Activated naive CD8-positive, alpha-beta T cell (primary cell): ENCODE data around the gene SLC51B.
A peak's percentile ranks its signal among the peaks of the same experiment; 100 is the strongest.

ENCODE experiments used
- H3K27ac Mint-ChIP-seq: one replicate; pipeline ENCODE4 v1.8.0; 2021; ENCODE audit warnings: mixed read lengths
- H3K27me3 Mint-ChIP-seq: one replicate; pipeline ENCODE4 v1.8.0; 2021; ENCODE audit warnings: mixed read lengths
- H3K36me3 Mint-ChIP-seq: one replicate; pipeline ENCODE4 v1.8.0; 2021; ENCODE audit warnings: mixed read lengths
- H3K4me1 Mint-ChIP-seq: one replicate; pipeline ENCODE4 v1.8.0; 2021; ENCODE audit warnings: low read depth, mixed read lengths
- H3K4me3 Mint-ChIP-seq: one replicate; pipeline ENCODE4 v1.8.0; 2021; ENCODE audit warnings: mild to moderate bottlenecking, mixed read lengths
- H3K9me3 Mint-ChIP-seq: one replicate; pipeline ENCODE4 v1.8.0; 2021; ENCODE audit warnings: low read depth, mixed read lengths

Gene SLC51B

DNA sequence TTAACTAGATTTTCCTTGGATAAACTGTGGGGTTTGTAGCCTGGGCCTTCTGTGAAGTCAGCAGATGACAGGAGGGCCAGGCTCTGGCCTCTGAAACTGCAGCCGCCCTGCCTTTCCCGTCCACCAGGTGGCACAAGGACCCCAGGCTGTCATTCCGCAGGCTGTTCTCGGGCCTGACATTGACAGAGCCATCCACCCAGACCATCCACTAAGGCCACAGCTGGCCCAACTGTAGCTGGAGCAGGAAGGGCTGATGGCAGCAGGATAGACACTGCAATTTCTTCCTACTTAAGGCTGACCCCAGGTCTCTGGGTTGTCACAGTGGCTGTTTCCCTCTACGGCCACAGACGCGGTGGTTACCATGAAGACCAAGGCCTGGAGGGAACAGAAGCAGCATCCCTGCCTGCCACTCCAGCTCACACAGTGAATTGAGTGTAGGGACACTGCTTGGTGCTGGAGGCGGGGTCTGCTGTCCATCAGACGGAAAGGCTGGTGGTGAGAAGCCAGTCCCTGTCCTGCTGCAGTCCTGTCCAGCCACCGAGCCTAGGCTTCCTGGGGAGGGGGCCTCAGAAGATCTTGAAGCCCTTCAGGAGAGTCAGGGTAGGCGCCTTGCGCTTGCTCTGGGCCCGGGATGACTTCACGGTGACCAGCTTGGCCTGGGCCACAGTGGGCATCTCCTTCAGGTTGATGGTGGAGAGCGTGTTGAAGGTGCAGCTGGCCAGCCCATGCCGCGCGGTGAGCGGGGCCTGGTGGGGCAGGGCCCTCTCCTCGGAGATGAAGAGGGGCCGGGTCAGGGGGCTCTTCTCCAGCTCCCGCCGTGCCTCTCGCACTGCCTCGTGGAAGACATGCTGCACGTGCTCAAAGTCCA, 9.4 kb downstream of the SLC51B start:
- peaks cover 4% of the 10 kb centered on the region for H3K4me1 Mint-ChIP-seq
- H3K27ac Mint-ChIP-seq = no peak overlapping the region
- no peaks in the 10 kb centered on the region for H3K27me3 Mint-ChIP-seq
- no peaks in the 10 kb centered on the region for H3K36me3 Mint-ChIP-seq
- H3K9me3 Mint-ChIP-seq = no peaks in the 10 kb centered on the region
- no peak overlapping the region for H3K4me3 Mint-ChIP-seq

DNA sequence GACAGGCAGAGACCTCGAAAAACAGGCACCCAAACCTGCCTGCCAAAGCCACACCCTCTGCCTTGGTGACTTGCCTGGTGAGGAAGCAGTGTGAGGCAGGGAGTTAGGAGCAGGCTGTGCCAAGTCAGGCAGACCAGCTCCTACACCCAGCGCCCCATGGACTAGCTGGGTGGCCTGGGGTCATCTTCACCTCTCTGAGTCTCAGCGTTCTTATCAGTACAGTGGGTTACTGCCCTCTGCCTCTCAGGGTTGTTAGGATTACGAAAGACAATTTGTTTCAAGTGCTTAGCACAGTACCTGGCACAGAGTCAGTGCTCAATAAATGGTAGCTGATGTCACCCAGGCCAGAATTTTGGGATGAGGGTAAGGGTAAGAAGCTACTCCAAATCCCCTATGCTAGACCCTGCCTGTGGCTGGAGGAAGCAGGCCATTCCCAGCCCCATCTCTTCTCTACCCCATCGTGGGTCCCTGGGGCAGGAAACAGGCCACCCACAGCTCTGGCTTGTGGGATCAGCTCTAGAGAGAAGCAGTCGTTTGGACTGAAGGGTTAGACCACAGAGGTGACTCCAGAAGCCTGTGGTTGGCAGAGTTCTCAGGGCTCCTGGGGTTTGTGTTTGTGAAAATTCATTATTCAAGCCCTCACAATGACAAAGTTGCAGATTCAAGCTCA, 10.1 kb downstream of the SLC51B start:
- Mint-ChIP-seq H3K36me3 (no peaks in the 10 kb centered on the region), H3K27ac (no peak overlapping the region), H3K4me3 (no peak overlapping the region), H3K9me3 (no peaks in the 10 kb centered on the region), H3K27me3 (no peaks in the 10 kb centered on the region), H3K4me1 (no peaks in the 10 kb centered on the region)

GRCh38 chr15:65056106-65056505, 10.9 kb downstream of the SLC51B start:
- no peaks in the 10 kb centered on the region for H3K36me3 Mint-ChIP-seq
- H3K9me3 Mint-ChIP-seq = no peaks in the 10 kb centered on the region
- H3K4me1 Mint-ChIP-seq = no peaks in the 10 kb centered on the region
- H3K27me3 Mint-ChIP-seq = no peaks in the 10 kb centered on the region
- H3K27ac Mint-ChIP-seq = no peak overlapping the region
- no peak overlapping the region for H3K4me3 Mint-ChIP-seq

- Mint-ChIP-seq H3K9me3 (no peaks in the 10 kb centered on the region), H3K27me3 (no peaks in the 10 kb centered on the region), H3K4me3 (no peak overlapping the region), H3K27ac (no peak overlapping the region), H3K4me1 (no peaks in the 10 kb centered on the region), H3K36me3 (no peaks in the 10 kb centered on the region)
These were observed 11.8 kb downstream of the SLC51B start for GRCh38 chr15:65056868-65057548.

DNA sequence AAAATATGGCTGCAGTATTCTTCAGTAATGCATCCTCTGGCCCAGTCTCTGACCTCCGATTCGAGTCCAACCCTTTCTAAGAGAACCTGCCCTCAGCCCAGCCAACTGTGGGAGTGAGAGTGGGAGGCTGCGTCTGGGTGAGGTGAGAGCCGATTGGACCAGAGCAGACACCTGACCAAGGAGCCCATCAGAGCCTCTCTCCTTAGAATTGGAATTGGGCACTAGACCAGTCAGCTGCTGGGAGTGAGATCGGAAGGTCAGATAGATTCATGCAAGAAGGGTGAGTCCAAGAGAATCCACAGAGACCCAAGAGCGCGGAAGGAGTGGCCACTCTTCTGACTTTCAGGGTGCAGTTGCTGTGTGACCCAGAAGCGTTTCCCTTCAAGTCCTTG, 12.4 kb downstream of the SLC51B start:
- H3K27ac Mint-ChIP-seq = no peak overlapping the region
- no peaks in the 10 kb centered on the region for H3K9me3 Mint-ChIP-seq
- no peak overlapping the region for H3K4me3 Mint-ChIP-seq
- no peaks in the 10 kb centered on the region for H3K4me1 Mint-ChIP-seq
- H3K27me3 Mint-ChIP-seq = no peaks in the 10 kb centered on the region
- H3K36me3 Mint-ChIP-seq = no peaks in the 10 kb centered on the region

DNA sequence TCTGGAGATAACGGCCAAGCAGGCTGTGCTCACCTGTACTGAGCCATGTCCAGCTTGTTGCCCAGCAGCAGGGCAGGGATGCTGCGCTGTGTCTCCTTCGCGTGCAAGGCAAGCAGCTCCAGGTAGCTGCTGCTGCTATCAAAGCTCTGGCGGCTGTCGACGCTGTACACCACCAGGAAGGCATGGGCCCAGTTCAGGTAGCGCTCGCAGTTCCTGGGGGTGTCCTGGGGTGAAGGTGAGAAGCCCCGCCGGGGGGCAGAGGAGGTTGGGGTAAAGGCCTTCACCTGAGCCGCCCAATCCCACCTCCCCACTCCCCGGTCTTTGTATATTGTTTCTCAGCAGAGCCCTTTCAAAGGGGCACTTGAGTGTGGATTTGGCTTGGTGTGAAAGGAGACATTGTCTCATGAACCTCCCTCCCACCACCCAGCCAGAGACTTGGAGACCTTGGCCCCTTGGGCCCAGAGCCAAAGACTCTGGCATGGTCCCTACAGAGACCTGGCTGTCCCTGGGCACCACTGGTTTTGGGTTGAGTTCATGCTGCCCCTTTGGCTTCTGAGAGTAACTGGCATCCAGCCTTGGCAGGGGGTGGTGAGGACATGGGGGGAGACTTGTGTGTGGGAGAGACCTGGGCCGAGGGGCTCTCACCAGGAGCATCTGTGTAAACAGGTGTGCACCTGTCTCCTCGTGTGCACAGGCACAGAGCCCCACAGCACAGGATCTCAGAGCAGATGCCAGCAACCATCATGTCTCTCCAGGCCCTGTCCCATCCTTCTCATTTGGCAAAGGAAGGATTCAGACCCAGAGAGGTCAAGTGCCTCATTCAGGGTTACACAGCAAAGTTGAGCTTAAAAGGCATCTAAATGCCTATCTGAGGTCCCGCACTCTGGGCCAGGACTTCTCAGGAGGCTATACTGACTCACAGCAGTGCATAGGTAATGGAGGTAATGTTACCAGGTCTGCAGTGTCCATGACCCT, 13.5 kb downstream of the SLC51B start:
- peaks cover 3% of the 10 kb centered on the region for H3K27me3 Mint-ChIP-seq
- no peak overlapping the region for H3K27ac Mint-ChIP-seq
- no peaks in the 10 kb centered on the region for H3K4me1 Mint-ChIP-seq
- no peaks in the 10 kb centered on the region for H3K36me3 Mint-ChIP-seq
- no peak overlapping the region for H3K4me3 Mint-ChIP-seq
- H3K9me3 Mint-ChIP-seq = no peaks in the 10 kb centered on the region

GRCh38 chr15:65059369-65059750, 14.2 kb downstream of the SLC51B start:
- H3K27ac Mint-ChIP-seq = no peak overlapping the region
- H3K4me3 Mint-ChIP-seq = no peak overlapping the region
- H3K36me3 Mint-ChIP-seq = no peaks in the 10 kb centered on the region
- H3K9me3 Mint-ChIP-seq = no peaks in the 10 kb centered on the region
- no peaks in the 10 kb centered on the region for H3K4me1 Mint-ChIP-seq
- peaks cover 3% of the 10 kb centered on the region for H3K27me3 Mint-ChIP-seq

DNA sequence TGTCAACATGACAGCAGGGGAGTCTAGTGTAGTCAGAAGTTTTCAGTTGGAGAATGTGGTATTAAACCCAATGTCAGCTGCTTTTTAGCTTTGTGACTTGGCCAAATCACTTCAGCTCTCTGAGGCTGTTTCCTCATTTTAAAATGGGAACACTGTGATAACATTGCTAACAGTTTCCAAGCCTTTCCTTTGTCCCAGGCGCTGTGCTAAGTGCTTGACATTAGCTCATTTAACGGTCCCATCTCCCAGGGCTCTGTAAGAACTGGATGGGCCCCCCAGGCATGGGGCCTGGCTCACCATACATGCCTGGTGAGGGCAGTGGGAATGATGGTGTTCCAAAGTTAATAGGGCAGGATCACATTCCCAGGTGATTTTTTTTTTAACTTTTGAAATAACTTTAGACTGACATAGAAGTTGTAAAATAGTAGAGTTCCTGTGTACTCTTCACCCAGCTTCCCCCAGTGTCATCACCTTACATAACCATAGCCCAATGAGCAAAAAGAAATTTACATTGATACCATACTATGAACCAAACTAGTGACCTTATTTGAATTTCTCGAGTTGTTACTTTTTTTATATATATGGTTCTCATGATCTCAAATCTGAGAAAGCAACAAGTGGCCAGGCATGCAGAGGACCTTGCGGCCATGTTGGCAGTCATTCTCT, 14.9 kb downstream of the SLC51B start:
- Mint-ChIP-seq H3K27me3 (peaks cover 3% of the 10 kb centered on the region), H3K4me3 (no peak overlapping the region), H3K9me3 (no peaks in the 10 kb centered on the region), H3K4me1 (no peaks in the 10 kb centered on the region), H3K27ac (no peak overlapping the region), H3K36me3 (no peaks in the 10 kb centered on the region)

GRCh38 chr15:65060641-65061397, 15.6 kb downstream of the SLC51B start:
- H3K4me1 Mint-ChIP-seq = no peaks in the 10 kb centered on the region
- H3K36me3 Mint-ChIP-seq = no peaks in the 10 kb centered on the region
- H3K27ac Mint-ChIP-seq = no peak overlapping the region
- H3K27me3 Mint-ChIP-seq = peaks cover 3% of the 10 kb centered on the region
- H3K9me3 Mint-ChIP-seq = no peaks in the 10 kb centered on the region
- no peak overlapping the region for H3K4me3 Mint-ChIP-seq

DNA sequence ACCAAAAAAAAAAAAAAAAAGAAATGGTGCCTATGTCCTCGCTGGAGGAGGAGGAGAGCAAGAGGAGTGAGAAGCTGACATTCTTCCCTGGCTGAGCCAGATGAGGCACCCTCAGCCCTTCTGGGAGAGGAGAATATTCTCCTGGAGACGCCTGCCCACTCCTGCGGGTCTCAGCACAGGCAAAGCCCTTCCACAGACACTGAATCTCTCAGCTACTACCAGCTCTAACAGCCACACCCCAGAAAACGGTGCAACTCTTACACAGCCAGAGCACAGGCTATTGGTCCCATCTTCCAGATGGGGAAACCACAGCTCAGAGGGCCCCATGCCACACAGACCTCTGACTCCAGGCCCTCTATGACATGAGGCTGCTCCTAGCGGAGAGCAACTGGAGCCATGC, 16.9 kb downstream of the SLC51B start:
- Mint-ChIP-seq H3K36me3 (no peaks in the 10 kb centered on the region), H3K9me3 (no peaks in the 10 kb centered on the region), H3K4me3 (no peak overlapping the region), H3K27ac (no peak overlapping the region), H3K4me1 (no peaks in the 10 kb centered on the region), H3K27me3 (peaks cover 5% of the 10 kb centered on the region)

- peaks cover 3% of the 10 kb centered on the region for H3K4me1 Mint-ChIP-seq
- H3K27ac Mint-ChIP-seq = no peak overlapping the region
- no peaks in the 10 kb centered on the region for H3K9me3 Mint-ChIP-seq
- H3K36me3 Mint-ChIP-seq = no peaks in the 10 kb centered on the region
- peaks cover 8% of the 10 kb centered on the region for H3K27me3 Mint-ChIP-seq
- H3K4me3 Mint-ChIP-seq = no peak overlapping the region
These were observed 17.5 kb downstream of the SLC51B start for GRCh38 chr15:65062726-65063125.

DNA sequence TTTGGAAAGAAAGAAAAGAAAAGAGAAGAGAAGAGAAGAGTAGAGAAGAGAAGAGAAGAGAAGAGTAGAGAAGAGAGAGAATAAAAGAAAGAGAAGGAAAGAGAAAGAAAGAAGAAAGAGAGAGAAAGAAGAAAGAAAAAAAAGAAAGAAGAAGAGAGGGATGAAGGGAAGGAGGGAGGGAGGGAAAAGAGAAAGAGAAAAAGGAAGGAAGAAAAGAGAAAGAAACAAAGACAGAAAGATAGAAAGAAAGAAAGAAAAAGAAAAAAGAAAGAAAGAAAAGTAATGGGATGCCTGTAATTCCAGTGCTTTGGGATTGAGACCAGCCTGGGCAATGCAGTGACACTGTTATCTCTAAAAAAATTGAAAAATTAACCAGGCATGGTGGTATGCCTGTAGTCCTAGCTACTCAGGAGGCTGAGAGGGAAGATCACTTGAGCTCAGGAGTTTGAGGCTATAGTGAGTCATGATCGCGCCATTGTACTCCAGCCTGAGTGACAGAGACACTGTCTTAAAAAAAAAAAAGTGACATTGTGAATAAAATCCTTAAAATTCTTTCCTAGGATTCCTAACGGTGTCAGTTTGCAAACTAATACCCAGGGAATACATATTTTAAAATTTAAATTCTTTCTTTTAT, 20.9 kb downstream of the SLC51B start:
- no peaks in the 10 kb centered on the region for H3K36me3 Mint-ChIP-seq
- no peaks in the 10 kb centered on the region for H3K9me3 Mint-ChIP-seq
- no peak overlapping the region for H3K27ac Mint-ChIP-seq
- no peak overlapping the region for H3K4me3 Mint-ChIP-seq
- H3K4me1 Mint-ChIP-seq = peaks cover 8% of the 10 kb centered on the region
- H3K27me3 Mint-ChIP-seq = peaks cover 14% of the 10 kb centered on the region

DNA sequence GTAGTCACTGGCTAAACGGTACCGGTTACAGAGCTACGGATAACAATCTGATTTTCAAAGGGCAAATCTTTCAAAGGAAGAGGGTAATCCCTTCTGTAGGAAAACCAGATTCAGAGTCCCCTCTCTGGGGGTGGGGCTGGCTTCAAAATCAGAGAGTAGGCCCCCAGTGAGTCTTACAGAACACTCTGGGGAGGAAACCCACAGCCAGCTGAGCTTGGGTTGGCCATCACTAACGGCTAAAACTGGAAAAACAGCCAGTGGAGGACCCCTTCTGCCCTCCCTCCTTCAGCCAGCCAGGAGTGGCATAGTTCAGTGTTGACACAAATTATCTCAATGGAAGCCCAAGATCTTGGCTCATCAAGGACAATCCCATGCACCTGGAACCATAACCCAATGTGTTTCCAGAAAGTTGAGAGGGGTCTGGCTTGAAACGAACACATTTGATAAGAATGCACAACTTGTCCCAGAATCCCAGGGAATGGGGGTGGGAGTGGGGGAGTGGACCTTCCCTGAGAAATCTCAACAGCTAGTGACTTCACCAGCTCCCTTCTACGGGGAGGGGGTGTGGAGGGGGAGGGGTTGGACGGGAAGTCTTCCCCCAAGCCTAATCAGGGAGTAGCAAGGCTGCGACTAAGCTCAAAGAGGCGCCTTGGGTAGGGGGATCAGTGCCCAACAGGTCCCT, 21.6 kb downstream of the SLC51B start:
- no peaks in the 10 kb centered on the region for H3K9me3 Mint-ChIP-seq
- H3K4me1 Mint-ChIP-seq = peaks cover 8% of the 10 kb centered on the region
- no peaks in the 10 kb centered on the region for H3K36me3 Mint-ChIP-seq
- H3K27me3 Mint-ChIP-seq = peaks cover 14% of the 10 kb centered on the region
- peak overlapping the region; percentile 63 for H3K4me3 Mint-ChIP-seq
- no peak overlapping the region for H3K27ac Mint-ChIP-seq
